Testis (tissue), 2 donors: ENCODE data around the gene HID1.

Experiments
- POLR2A ChIP-seq: fragments of 450-650 bp; IDR thresholded peaks from one replicate; pipeline ENCODE4 v1.6.1; 2017; ENCODE audit warnings: antibody characterized with exemption, mild to moderate bottlenecking, moderate library complexity
- TF ChIP-seq, protein P1 (sequence below), 3 experiments: fragments of 450-650 bp in 2 of 3; fragments of 200-600 bp in 1 of 3; sonication (generic) in 1 of 3; IDR thresholded peaks; one replicate each; pipeline ENCODE4 v1.5.1; 2016 to 2019; ENCODE audit warnings: antibody characterized with exemption in 3 of 3, mild to moderate bottlenecking in 2 of 3, moderate library complexity in 1 of 3

DNA sequence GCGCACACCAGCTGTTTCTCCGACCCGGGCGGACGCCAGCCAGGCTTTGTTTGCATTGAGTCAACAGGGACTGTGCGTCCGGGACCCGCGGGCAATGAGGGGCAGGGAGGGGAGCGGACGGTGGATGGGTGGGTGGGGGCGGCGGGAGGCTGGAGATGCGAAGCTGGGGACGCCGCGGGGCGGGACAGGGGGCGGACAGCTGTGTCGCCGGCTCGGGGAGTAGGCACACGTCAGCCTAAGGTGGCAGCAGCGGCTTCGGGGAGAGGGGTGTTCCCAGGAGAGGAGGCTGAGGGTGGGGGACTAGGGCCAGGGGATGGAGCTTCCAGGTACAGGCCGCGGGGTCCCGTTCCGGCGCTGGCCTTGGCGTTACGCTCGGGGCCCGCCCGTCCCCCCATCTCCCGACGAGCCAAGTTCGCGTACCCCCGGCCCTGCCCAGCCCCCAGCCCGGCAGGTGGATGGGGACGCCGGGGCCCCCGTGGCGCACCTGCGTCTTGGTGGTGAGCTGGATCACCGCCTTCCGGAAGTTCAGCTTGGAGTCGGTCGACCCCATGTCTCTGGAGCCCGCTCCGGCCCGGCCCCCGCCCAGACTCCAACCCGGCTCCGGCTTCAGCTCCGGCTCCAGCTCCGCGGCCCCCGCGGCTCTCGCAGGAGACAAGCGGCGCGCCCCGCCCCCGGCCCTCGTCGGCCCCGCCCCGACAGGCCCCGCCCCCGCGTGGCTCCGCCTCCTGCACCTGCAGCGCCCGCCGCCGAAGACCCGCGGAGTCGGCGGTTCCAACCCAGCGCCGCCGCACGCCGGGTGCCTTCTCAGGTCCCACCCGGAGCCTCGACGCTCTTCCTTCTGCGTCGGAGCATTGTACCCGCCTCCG is at the start of gene HID1:
- TF ChIP-seq, protein P1, sequence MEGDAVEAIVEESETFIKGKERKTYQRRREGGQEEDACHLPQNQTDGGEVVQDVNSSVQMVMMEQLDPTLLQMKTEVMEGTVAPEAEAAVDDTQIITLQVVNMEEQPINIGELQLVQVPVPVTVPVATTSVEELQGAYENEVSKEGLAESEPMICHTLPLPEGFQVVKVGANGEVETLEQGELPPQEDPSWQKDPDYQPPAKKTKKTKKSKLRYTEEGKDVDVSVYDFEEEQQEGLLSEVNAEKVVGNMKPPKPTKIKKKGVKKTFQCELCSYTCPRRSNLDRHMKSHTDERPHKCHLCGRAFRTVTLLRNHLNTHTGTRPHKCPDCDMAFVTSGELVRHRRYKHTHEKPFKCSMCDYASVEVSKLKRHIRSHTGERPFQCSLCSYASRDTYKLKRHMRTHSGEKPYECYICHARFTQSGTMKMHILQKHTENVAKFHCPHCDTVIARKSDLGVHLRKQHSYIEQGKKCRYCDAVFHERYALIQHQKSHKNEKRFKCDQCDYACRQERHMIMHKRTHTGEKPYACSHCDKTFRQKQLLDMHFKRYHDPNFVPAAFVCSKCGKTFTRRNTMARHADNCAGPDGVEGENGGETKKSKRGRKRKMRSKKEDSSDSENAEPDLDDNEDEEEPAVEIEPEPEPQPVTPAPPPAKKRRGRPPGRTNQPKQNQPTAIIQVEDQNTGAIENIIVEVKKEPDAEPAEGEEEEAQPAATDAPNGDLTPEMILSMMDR (IDR thresholded peaks at IDR 0.05) = no peak
- TF ChIP-seq POLR2A = no peak
